DMS 273 (cell line): ENCODE results near the gene LTK.
"Not testable (repeated sequence)": the region's sequence is repeated elsewhere in the genome, so short reads cannot be mapped to it uniquely, and the experiment has no call there.

ENCODE experiments used
- DNase-seq: peaks from one replicate; lab custom pipeline; 2025; ENCODE audit not compliant: unreplicated experiment; lab: John Stamatoyannopoulos, UW

LTK gene

GRCh38 chr15:41480396-41481140, 33.1 kb downstream of the LTK start:
- no peak for DNase-seq

GRCh38 chr15:41476416-41477048, 37.1 kb downstream of the LTK start:
- no peak for DNase-seq

GRCh38 chr15:41474941-41475340, 38.7 kb downstream of the LTK start:
- no peak for DNase-seq

- DNase-seq, result no peak
Measured at GRCh38 chr15:41474436-41474835, 39.2 kb downstream of the LTK start.

- no peak for DNase-seq
Measured at GRCh38 chr15:41473418-41473817, 40.2 kb downstream of the LTK start.

- DNase-seq, result not testable (repeated sequence)
Measured at GRCh38 chr15:41469644-41470043, 44.0 kb downstream of the LTK start.

- DNase-seq, result no peak
Measured at GRCh38 chr15:41466711-41467110, 46.9 kb downstream of the LTK start.

- peak; percentile 58 for DNase-seq
Measured at GRCh38 chr15:41465822-41466421, 47.7 kb downstream of the LTK start.

GRCh38 chr15:41464889-41465580, 48.6 kb downstream of the LTK start:
- DNase-seq, result no peak

GRCh38 chr15:41462084-41462795, 51.4 kb downstream of the LTK start:
- DNase-seq, result no peak
